Activated T-helper 17 cell treated with anti-CD3 and anti-CD28 coated beads, Interleukin-2, amount 50 U/mL, for 72 hours (primary cell): Measurements from ENCODE around the gene BMP6. TPM values are rescaled to one million over a fixed set of nuclear protein-coding genes. Genes with fewer than 3 reads are reported as not detected.

Experiments
- ATAC-seq: fragments of 150-1000 bp; cut with Tn5 transposase; replicated peaks from 2 replicates; pipeline ENCODE4 v1.10.0; 2021; ENCODE audit warnings: mild to moderate bottlenecking, moderate library complexity
- H3K27ac Mint-ChIP-seq: one replicate; pipeline ENCODE4 v1.8.0; 2022; ENCODE audit warnings: mixed read lengths
- H3K27me3 Mint-ChIP-seq: one replicate; pipeline ENCODE4 v1.8.0; 2022; ENCODE audit warnings: mixed read lengths
- H3K36me3 Mint-ChIP-seq: one replicate; pipeline ENCODE4 v1.8.0; 2022; ENCODE audit warnings: low read depth, mild to moderate bottlenecking, mixed read lengths
- H3K4me1 Mint-ChIP-seq: one replicate; pipeline ENCODE4 v1.8.0; 2022; ENCODE audit warnings: mixed read lengths
- H3K4me3 Mint-ChIP-seq: one replicate; pipeline ENCODE4 v1.8.0; 2022; ENCODE audit warnings: mild to moderate bottlenecking, mixed read lengths
- H3K9me3 Mint-ChIP-seq: one replicate; pipeline ENCODE4 v1.8.0; 2022; ENCODE audit warnings: mixed read lengths
- total RNA-seq, 2 donors: library from RNA; stranded (reverse); gene quantifications; one replicate each; pipeline ENCODE4 v1.2.3, GENCODE V29; 2022

The BMP6 gene
- total RNA-seq, 2 donors from 2014 or later = 0.21 TPM; not detected in 1

DNA sequence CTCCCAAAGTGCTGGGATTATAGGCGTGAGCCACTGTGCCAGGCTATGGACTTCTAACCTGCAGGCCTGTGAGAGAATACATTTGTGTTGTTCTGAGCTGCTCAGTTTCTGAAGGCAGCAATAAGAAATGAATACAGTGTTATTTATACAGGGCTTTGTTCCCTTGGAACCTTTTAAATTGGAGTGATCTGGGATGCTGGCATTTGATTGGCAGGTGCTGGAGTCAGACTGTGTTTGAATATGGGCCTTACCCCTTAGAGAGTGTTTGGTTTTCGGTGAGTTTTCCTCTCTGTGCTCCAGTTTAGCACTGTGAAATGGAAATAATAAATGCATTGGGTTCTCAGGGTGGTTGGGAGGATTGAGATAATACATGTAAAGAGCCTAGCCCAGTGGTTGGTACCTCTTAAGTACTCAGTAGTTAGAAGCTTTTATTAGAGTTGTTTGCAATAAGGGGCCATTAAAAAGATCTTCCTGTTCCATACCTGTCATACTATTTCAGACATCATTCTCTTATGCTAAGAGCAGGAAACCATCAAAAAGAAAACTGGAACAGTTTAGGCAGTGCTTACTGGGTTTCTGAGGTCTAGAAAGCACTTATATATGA lies 22.1 kb downstream of the BMP6 start:
- no peaks in the 10 kb centered on the region for H3K36me3 Mint-ChIP-seq
- peaks cover 37% of the 10 kb centered on the region for H3K27me3 Mint-ChIP-seq
- H3K9me3 Mint-ChIP-seq = no peaks in the 10 kb centered on the region
- no peak for ATAC-seq
- H3K4me3 Mint-ChIP-seq = no peak overlapping the region
- no peak overlapping the region for H3K27ac Mint-ChIP-seq
- H3K4me1 Mint-ChIP-seq = no peaks in the 10 kb centered on the region

GRCh38 chr6:7749478-7749877 lies 23.6 kb downstream of the BMP6 start:
- Mint-ChIP-seq H3K4me3 (no peak overlapping the region), H3K27ac (no peak overlapping the region), H3K27me3 (peaks cover 33% of the 10 kb centered on the region), H3K36me3 (no peaks in the 10 kb centered on the region), H3K9me3 (no peaks in the 10 kb centered on the region), H3K4me1 (no peaks in the 10 kb centered on the region)
- ATAC-seq = no peak

- Mint-ChIP-seq H3K9me3 (no peaks in the 10 kb centered on the region), H3K27ac (no peak overlapping the region), H3K4me1 (no peaks in the 10 kb centered on the region), H3K27me3 (peaks cover 29% of the 10 kb centered on the region), H3K4me3 (no peak overlapping the region), H3K36me3 (no peaks in the 10 kb centered on the region)
- ATAC-seq = no peak
Observed at GRCh38 chr6:7750197-7750596, 24.3 kb downstream of the BMP6 start.

GRCh38 chr6:7758456-7758855 lies 32.6 kb downstream of the BMP6 start:
- Mint-ChIP-seq H3K27me3 (peaks cover 26% of the 10 kb centered on the region), H3K4me3 (no peak overlapping the region), H3K4me1 (no peaks in the 10 kb centered on the region), H3K9me3 (no peaks in the 10 kb centered on the region), H3K27ac (no peak overlapping the region), H3K36me3 (no peaks in the 10 kb centered on the region)
- no peak for ATAC-seq

DNA sequence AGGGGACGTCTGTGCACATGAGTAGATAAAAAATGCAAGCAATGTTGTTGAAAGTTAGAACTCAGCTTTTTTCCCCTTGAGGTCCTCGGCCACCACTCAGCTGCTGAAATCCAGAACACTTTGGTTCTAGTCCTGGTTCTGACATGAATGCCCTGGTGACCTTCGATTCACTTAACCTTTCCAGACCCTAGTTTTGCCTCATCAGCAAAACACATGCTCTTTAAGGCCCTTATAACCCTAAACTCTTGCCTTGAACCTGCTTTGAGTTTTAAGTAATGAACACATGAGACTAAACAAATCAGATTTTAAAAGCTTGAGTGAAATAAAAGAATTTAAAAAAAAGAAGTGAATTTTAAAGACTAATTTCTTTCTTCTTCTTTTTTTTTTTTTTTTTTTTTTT lies 33.4 kb downstream of the BMP6 start:
- ATAC-seq = no peak
- H3K36me3 Mint-ChIP-seq = no peaks in the 10 kb centered on the region
- no peaks in the 10 kb centered on the region for H3K4me1 Mint-ChIP-seq
- no peak overlapping the region for H3K4me3 Mint-ChIP-seq
- H3K27ac Mint-ChIP-seq = no peak overlapping the region
- no peaks in the 10 kb centered on the region for H3K9me3 Mint-ChIP-seq
- peaks cover 26% of the 10 kb centered on the region for H3K27me3 Mint-ChIP-seq

- no peak for ATAC-seq
- no peak overlapping the region for H3K4me3 Mint-ChIP-seq
- H3K36me3 Mint-ChIP-seq = no peaks in the 10 kb centered on the region
- H3K27ac Mint-ChIP-seq = no peak overlapping the region
- H3K27me3 Mint-ChIP-seq = peaks cover 28% of the 10 kb centered on the region
- H3K9me3 Mint-ChIP-seq = no peaks in the 10 kb centered on the region
- H3K4me1 Mint-ChIP-seq = no peaks in the 10 kb centered on the region
Observed at GRCh38 chr6:7761051-7761450, 35.2 kb downstream of the BMP6 start.

DNA sequence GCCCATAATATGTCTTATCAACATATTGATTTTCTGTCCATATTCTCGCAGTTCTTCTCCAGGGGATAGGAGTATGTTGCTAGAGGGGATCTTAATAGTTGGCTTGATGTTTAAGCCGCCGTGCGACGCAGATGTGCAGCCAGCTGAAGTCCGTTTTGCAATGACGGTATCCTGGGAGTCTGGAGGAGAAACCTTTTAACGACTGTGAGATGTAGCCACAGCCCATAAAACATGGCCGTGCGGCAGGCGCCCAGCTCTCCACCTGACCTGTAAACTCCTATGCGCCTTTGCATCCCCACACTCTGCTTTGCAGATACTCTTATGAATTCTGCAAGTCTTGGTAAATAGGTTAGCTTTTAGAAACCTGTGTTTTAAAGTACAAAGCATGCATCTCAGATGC lies 36.9 kb downstream of the BMP6 start:
- ATAC-seq = no peak
- Mint-ChIP-seq H3K27me3 (peaks cover 20% of the 10 kb centered on the region), H3K27ac (no peak overlapping the region), H3K9me3 (no peaks in the 10 kb centered on the region), H3K36me3 (no peaks in the 10 kb centered on the region), H3K4me3 (no peak overlapping the region), H3K4me1 (no peaks in the 10 kb centered on the region)

DNA sequence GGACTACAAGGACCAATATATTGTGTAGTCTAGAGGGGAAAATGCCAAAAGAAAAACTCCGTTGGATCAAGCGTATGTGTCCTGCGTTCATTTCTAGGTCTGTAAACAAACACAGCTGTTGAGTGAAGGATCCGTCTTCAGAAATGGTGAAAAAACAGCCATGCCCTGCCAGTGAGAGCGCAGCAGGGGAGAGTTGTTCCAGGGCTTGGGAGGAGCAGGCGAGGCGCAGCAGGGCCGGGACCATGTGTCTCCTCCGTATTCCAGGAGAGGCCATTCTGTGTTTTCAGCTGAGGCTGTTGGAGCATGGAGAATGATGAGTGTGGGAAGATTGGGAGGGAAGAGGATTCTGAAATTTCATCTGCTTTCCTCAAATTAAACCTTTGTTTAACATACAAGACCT lies 38.0 kb downstream of the BMP6 start:
- H3K9me3 Mint-ChIP-seq = no peaks in the 10 kb centered on the region
- no peak overlapping the region for H3K4me3 Mint-ChIP-seq
- H3K27me3 Mint-ChIP-seq = peaks cover 19% of the 10 kb centered on the region
- ATAC-seq = no peak
- H3K27ac Mint-ChIP-seq = no peak overlapping the region
- H3K4me1 Mint-ChIP-seq = no peaks in the 10 kb centered on the region
- no peaks in the 10 kb centered on the region for H3K36me3 Mint-ChIP-seq

GRCh38 chr6:7765575-7766325 lies 39.9 kb downstream of the BMP6 start:
- no peak for ATAC-seq
- Mint-ChIP-seq H3K27ac (no peak overlapping the region), H3K27me3 (peaks cover 19% of the 10 kb centered on the region), H3K4me1 (no peaks in the 10 kb centered on the region), H3K36me3 (no peaks in the 10 kb centered on the region), H3K9me3 (no peaks in the 10 kb centered on the region), H3K4me3 (no peak overlapping the region)

DNA sequence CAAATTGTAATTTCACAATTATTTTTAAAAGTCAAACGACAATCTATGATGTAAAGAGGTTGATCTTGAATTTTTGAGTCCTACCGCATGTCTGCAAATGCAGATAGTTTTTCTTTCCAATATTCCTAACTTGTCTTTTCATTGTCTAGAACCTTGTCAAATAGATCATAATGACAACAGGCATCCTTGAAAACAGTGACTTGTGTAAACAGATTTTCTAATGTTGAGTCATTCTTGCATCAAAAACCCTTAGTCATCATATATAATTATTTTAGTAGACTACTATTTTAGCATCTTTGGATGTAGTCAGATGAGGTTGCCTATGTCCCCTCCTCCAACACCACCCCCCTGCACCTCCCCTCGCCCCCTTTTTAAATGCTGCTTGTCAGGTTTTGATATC lies 43.8 kb downstream of the BMP6 start:
- Mint-ChIP-seq H3K4me1 (no peaks in the 10 kb centered on the region), H3K36me3 (no peaks in the 10 kb centered on the region), H3K27me3 (peaks cover 29% of the 10 kb centered on the region)

GRCh38 chr6:7770111-7770510 lies 44.2 kb downstream of the BMP6 start:
- no peaks in the 10 kb centered on the region for H3K36me3 Mint-ChIP-seq
- no peak overlapping the region for H3K27ac Mint-ChIP-seq
- no peak overlapping the region for H3K4me3 Mint-ChIP-seq
- no peaks in the 10 kb centered on the region for H3K9me3 Mint-ChIP-seq
- H3K4me1 Mint-ChIP-seq = no peaks in the 10 kb centered on the region
- no peak for ATAC-seq
- peaks cover 33% of the 10 kb centered on the region for H3K27me3 Mint-ChIP-seq

More for the DNA sequence above, 43.8 kb downstream of the BMP6 start:
- no peak for ATAC-seq
- no peak overlapping the region for H3K27ac Mint-ChIP-seq
- no peaks in the 10 kb centered on the region for H3K9me3 Mint-ChIP-seq
- H3K4me3 Mint-ChIP-seq = no peak overlapping the region

- peaks cover 31% of the 10 kb centered on the region for H3K27me3 Mint-ChIP-seq
- no peaks in the 10 kb centered on the region for H3K9me3 Mint-ChIP-seq
- no peak overlapping the region for H3K4me3 Mint-ChIP-seq
- H3K36me3 Mint-ChIP-seq = no peaks in the 10 kb centered on the region
- no peak overlapping the region for H3K27ac Mint-ChIP-seq
- no peak for ATAC-seq
- H3K4me1 Mint-ChIP-seq = no peaks in the 10 kb centered on the region
Observed at GRCh38 chr6:7770601-7771000, 44.7 kb downstream of the BMP6 start.

DNA sequence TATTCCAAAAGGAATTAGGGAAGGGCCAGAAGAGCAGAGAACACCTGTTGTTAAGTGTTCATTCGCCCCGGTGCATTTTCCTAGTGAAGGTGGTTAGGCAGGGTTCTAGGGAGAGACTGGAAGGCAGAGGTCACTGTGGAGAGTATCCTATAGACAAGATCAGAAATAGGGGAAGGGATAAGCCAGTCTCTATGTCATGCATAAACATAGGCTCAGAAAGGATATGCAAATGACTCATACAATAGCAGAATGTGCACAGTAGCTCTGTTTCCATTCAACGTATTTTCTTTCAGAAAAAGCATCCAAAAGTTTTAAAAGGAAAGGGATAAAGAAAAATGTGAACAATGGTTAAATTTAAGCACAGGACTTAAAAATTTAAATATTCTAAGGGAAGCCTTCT lies 47.4 kb downstream of the BMP6 start:
- no peaks in the 10 kb centered on the region for H3K9me3 Mint-ChIP-seq
- no peak overlapping the region for H3K4me3 Mint-ChIP-seq
- ATAC-seq = no peak
- H3K27ac Mint-ChIP-seq = no peak overlapping the region
- no peaks in the 10 kb centered on the region for H3K4me1 Mint-ChIP-seq
- no peaks in the 10 kb centered on the region for H3K36me3 Mint-ChIP-seq
- peaks cover 35% of the 10 kb centered on the region for H3K27me3 Mint-ChIP-seq

DNA sequence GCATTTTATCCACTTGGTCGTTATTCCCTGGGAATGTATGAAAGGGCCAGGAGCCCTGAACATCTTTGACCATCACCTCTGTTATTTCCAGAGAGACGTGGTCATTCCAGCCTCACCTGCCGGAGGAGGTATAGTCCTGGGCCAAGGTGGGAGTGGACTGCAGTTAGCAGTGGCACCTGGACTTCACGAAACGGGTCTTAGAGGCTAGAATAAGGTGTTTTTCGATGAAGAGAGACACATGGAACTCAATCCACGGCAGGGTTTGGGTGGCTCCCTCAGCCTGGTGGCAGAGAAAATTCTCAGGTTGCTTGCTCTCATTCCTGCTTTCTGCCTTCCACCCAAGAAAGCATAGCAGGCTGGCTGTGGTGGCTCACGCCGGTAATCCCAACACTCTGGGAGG lies 48.0 kb downstream of the BMP6 start:
- Mint-ChIP-seq H3K27ac (no peak overlapping the region), H3K36me3 (no peaks in the 10 kb centered on the region), H3K27me3 (peaks cover 34% of the 10 kb centered on the region), H3K4me3 (no peak overlapping the region), H3K4me1 (no peaks in the 10 kb centered on the region), H3K9me3 (no peaks in the 10 kb centered on the region)
- ATAC-seq = no peak

- Mint-ChIP-seq H3K36me3 (no peaks in the 10 kb centered on the region), H3K9me3 (no peaks in the 10 kb centered on the region)
Observed at GRCh38 chr6:7776509-7776908, 50.6 kb downstream of the BMP6 start.

More at GRCh38 chr6:7776509-7776908, 50.6 kb downstream of the BMP6 start:
- Mint-ChIP-seq H3K4me3 (no peak overlapping the region), H3K27ac (no peak overlapping the region), H3K4me1 (no peaks in the 10 kb centered on the region), H3K27me3 (peaks cover 35% of the 10 kb centered on the region)
- ATAC-seq = no peak
